AG04450 (cell line): Measurements from ENCODE around the gene ANKRD18B. TPM values are rescaled to one million over a fixed set of nuclear protein-coding genes. Genes with fewer than 3 reads are reported as not detected.
"Not testable (repeated sequence)": the region's sequence is repeated elsewhere in the genome, so short reads cannot be mapped to it uniquely, and the experiment has no call there.

Source experiments
- CTCF ChIA-PET: fragments of 300-600, 350-600 bp; formaldehyde crosslinking; extraction: SDS; loops from one replicate; lab custom pipeline; 2022; ENCODE audit warnings: antibody characterized with exemption, inconsistent platforms; lab: Charles Lee
- POLR2A ChIA-PET: fragments of 350-600 bp; formaldehyde crosslinking; extraction: SDS; loops from one replicate; lab custom pipeline; 2021; ENCODE audit warnings: antibody characterized with exemption, inconsistent platforms; lab: Yijun Ruan, JAX
- DNase-seq: peaks from one replicate; pipeline ENCODE4 v3.0.0-alpha.2; 2011; ENCODE audit warnings: low read depth, low spot score
- H3K27ac ChIP-seq: one replicate; pipeline ENCODE4 v1.5.1; 2012; ENCODE audit warnings: low read depth, low read length, control low read depth
- H3K27me3 ChIP-seq: one replicate; pipeline ENCODE4 v1.6.0; 2012; ENCODE audit warnings: low read length; ENCODE audit not compliant: control insufficient read depth, insufficient read depth
- H3K4me3 ChIP-seq: 2 replicates; pipeline ENCODE4 v1.5.1; 2011; ENCODE audit warnings: mild to moderate bottlenecking, low read depth, low read length, control low read depth
- H3K9me3 ChIP-seq: 2 replicates; pipeline ENCODE4 v1.5.1; 2012; ENCODE audit warnings: low read length; ENCODE audit not compliant: control insufficient read depth, insufficient read depth
- polyA plus RNA-seq: library from polyadenylated mRNA; depleted of rRNA; stranded (reverse); fragments of >200 nt; gene quantifications from 2 replicates; pipeline ENCODE4 v1.2.3, GENCODE V29; 2011
- TF ChIP-seq, protein P1 (sequence below): IDR thresholded peaks from 2 replicates; pipeline ENCODE4 v1.5.1; 2011; ENCODE audit warnings: low read depth, low read length, control low read depth, inconsistent platforms

Gene ANKRD18B
- polyA plus RNA-seq, 1 experiment, result 8.6 TPM

DNA sequence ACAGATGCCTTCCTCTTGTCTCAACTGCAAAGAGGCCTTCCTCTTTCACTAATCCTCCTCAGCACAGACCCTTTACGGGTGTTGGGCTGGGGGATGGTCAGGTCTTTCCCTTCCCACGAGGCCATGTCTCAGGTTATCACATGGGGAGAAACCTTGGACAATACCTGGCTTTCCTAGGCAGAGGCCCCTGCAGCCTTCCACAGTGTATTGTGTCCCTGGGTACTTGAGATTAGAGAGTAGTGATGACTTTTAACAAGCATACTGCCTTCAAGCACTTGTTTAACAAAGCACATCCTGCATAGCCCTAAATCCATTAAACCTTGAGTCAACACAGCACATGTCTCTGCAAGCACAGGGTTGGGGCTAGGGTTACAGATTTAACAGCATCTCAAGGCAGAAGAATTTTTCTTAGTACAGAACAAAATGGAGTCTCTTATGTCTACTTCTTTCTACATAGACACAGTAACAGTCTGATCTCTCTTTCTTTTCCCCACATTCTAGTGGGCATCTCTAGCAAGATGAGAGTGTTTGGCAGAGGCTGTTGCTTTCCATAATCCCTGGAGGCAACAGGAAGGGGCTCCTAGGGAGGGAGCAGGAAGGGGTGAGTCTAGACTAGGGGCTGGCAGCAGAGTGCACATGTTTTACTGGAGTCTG is 8.6 kb upstream of the ANKRD18B start:
- H3K9me3 ChIP-seq, CTCF ChIA-PET, POLR2A ChIA-PET, H3K27me3 ChIP-seq, H3K4me3 ChIP-seq, DNase-seq, H3K27ac ChIP-seq: not testable (repeated sequence)

DNA sequence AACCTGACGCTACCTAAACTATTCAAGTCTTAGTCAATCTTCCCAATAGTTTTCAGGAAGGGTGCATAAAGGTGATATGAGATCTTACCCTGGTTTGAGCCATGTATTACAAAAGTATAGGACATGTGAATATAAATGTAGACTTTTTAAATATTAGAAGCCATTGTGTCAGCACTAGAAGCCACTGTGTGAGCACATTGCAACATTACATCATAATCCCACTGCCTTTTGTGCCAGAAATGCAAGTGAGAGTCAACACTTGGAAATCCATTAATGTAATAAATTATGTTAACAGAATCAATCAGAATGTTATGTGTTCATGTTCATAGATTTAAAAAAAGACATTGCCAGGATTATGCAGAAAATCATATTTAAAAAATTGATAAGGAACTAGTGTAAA is 7.7 kb upstream of the ANKRD18B start:
- DNase-seq, CTCF ChIA-PET, H3K9me3 ChIP-seq, POLR2A ChIA-PET, H3K27me3 ChIP-seq, H3K27ac ChIP-seq, H3K4me3 ChIP-seq: not testable (repeated sequence)

DNA sequence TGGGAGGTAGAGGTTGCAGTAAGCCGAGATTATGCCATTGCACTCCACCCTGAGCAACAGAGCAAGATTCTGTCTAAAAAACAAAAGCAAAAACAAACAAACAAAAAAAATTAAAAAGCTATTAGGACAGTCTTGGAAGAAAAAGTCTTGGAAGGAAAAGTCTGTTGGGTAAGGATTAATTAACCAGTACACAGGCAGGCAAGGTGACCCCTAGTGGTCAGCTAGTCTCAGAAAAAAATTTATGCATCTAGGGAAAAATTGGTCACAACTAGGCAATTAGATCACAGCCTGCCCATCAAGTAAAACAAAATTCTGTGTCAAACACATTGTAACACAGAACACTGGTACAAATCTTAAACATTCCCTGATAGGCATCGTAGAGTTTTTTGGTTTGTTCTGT is 6.7 kb upstream of the ANKRD18B start:
- ChIA-PET CTCF (interaction anchor here (0.6 to 1.8 kb wide), 14 partner anchors 8 to 296 kb away, joined by 3 to 14 read pairs (median 4); partner anchors contain the start of gene NOL6), POLR2A (interaction anchor here (0.6 to 2.1 kb wide), 2 partner anchors 44 to 808 kb away, joined by 3 to 7 read pairs; partner anchors contain the start of gene NOL6)
- Histone ChIP-seq H3K27me3 (no peaks in the 10 kb centered on the region), H3K27ac (peak overlapping the region; percentile 31), H3K4me3 (no peak overlapping the region), H3K9me3 (peaks cover 9% of the 10 kb centered on the region; the same call in 1 of the 2 replicates)
- DNase-seq, result no peak
- TF ChIP-seq, protein P1, sequence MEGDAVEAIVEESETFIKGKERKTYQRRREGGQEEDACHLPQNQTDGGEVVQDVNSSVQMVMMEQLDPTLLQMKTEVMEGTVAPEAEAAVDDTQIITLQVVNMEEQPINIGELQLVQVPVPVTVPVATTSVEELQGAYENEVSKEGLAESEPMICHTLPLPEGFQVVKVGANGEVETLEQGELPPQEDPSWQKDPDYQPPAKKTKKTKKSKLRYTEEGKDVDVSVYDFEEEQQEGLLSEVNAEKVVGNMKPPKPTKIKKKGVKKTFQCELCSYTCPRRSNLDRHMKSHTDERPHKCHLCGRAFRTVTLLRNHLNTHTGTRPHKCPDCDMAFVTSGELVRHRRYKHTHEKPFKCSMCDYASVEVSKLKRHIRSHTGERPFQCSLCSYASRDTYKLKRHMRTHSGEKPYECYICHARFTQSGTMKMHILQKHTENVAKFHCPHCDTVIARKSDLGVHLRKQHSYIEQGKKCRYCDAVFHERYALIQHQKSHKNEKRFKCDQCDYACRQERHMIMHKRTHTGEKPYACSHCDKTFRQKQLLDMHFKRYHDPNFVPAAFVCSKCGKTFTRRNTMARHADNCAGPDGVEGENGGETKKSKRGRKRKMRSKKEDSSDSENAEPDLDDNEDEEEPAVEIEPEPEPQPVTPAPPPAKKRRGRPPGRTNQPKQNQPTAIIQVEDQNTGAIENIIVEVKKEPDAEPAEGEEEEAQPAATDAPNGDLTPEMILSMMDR, result peak; percentile 69

DNA sequence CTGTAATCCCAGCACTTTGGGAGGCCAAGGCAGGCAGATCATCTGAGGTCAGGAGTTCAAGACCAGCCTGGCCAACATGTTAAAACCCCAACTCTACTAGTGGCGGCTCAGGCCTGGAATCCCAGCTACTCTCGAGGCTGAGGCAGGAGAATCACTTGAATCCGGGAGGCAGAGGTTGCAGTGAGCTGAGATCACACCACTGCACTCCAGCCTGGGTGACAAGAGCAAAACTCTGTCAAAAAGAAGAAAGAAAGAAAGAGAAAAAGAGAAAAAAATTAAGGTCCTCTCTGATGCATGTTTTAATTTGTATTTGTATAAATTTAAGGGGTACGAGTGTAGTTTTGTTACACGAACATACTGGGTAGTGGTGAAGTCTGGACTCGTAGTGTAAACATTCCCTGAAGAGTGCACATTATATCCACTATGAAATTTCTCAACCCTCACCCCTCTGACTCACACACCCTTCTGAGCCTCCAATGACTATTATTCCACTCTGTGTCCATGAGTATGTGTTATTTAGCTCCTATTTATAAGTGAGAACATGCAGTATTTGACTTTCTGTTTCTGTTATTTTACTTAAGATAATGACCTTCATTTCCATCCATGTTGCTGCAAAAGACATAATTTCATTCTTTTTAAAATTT is 6.0 kb upstream of the ANKRD18B start:
- CTCF ChIA-PET, result interaction anchor here (0.5 to 1.8 kb wide), 16 partner anchors 9 to 222 kb away, joined by 3 to 15 read pairs (median 4); partner anchors contain the start of gene NOL6
- H3K27me3 ChIP-seq, DNase-seq, H3K9me3 ChIP-seq, H3K4me3 ChIP-seq: not testable (repeated sequence)
- POLR2A ChIA-PET, result interaction anchor here (0.6 to 2.1 kb wide), 2 partner anchors 44 to 807 kb away, joined by 3 to 7 read pairs; partner anchors contain the start of gene NOL6
- H3K27ac ChIP-seq, result peak overlapping the region; percentile 31

DNA sequence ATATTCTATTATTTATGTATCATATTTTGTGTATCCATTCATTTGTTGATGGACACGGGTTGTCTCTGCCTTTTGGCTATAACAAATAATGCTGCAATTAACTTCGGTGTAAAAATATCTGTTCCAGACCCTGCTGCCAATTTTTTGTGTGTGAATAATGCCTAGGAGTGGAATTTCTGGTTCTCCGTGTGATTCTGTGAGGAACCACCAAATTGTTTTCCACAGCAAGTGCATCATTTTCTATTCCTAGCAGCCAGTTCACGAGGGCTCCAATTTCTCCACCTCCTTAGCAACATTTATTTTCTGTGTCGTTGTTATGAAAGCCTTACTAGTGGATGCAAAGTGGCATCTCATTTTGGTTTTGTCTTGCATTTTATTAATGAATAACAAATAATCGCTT is 2.2 kb upstream of the ANKRD18B start:
- H3K4me3 ChIP-seq, DNase-seq, H3K27ac ChIP-seq, H3K27me3 ChIP-seq, CTCF ChIA-PET, POLR2A ChIA-PET, H3K9me3 ChIP-seq: not testable (repeated sequence)

DNA sequence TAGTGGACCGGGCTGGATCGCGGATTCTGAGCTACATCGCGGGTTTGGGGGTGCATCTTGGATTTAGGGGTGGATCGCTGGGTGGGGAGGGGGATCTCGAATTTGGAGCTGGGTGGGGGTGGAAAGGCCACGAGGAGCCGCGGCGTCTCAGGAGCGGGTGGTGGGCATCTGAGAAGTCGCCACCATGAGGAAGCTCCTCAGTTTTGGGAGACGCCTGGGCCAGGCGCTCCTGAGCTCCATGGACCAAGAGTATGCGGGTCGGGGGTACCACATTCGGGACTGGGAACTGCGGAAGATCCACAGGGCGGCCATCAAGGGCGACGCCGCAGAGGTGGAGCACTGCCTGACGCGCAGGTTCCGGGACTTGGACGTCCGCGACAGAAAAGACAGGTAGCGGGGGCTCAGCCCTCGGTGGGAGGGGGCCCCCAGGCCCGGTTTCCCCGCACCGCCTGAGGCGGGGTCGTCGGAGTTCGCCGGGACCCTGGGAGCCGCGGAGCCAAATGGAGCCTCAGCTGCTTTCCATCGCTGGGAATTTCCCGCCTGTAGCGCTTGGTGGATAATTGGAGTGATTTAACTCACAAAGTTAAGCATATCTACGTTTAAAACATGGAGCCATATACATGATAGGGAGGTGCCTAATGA is 376 bp downstream of the ANKRD18B start:
- Histone ChIP-seq H3K27ac (no peak overlapping the region), H3K4me3 (peak overlapping the region; percentile 79), H3K27me3 (no peaks in the 10 kb centered on the region), H3K9me3 (no peaks in the 10 kb centered on the region; the same call in 1 of the 2 replicates)
- ChIA-PET POLR2A (interaction anchor here (0.6 to 2.0 kb wide), 2 partner anchors 42 to 51 kb away, joined by 5 to 9 read pairs; partner anchors contain the start of gene NOL6), CTCF (interaction anchor here (0.6 to 1.2 kb wide), 4 partner anchors 51 to 245 kb away, joined by 3 to 12 read pairs (median 6); partner anchors contain the start of gene NOL6)
- TF ChIP-seq, protein P1, result no peak
- DNase-seq, result no peak

DNA sequence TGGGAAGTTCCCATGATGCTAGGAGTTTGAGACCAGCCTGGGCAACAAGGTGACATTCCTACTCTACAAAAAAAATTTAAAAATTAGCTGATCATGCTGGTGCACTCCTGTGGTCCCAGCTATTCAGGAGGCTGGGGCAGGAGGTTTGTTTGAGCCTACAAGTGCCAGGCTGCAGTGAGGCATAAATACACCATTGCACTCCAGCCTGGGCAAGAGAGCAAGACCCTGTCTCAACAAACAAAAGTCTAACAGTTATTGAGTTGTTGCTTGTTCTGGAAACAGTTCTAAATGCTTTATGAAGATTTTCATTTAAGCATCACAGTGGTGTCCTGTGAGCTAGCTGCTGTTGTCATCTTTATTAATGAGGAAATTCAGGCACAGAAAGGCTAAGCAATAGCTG is 4.0 kb downstream of the ANKRD18B start:
- DNase-seq, H3K27ac ChIP-seq, H3K27me3 ChIP-seq, H3K4me3 ChIP-seq, H3K9me3 ChIP-seq, POLR2A ChIA-PET, CTCF ChIA-PET: not testable (repeated sequence)

DNA sequence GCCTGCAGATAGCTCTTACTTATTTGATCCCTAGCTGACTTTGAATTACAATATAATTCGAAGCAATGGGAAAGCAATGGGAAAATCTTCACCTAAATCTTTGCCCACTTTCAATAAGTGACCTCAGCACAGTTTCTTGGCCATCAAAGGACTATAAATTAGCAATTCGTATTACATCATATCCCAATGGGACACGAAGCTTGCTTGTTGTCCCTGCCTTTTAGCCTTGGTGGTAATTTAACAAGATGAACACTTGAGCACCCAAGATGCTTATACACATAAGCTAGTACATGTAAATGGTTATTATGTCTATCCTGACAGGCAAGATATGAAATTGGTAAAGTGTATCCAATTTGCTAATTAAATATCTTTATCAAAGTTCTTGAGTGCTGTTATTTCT is 9.9 kb downstream of the ANKRD18B start:
- H3K9me3 ChIP-seq, CTCF ChIA-PET, DNase-seq, H3K27ac ChIP-seq, POLR2A ChIA-PET, H3K27me3 ChIP-seq, H3K4me3 ChIP-seq: not testable (repeated sequence)
